ENCODE data around the gene TXN. TPM values are rescaled to one million over a fixed set of nuclear protein-coding genes. Genes with fewer than 3 reads are reported as not detected.
"Not testable (repeated sequence)": the region's sequence is repeated elsewhere in the genome, so short reads cannot be mapped to it uniquely, and the experiment has no call there.

TXN gene
- total RNA-seq, 2 donors from 2014 or later, result 498 to 600 TPM

DNA sequence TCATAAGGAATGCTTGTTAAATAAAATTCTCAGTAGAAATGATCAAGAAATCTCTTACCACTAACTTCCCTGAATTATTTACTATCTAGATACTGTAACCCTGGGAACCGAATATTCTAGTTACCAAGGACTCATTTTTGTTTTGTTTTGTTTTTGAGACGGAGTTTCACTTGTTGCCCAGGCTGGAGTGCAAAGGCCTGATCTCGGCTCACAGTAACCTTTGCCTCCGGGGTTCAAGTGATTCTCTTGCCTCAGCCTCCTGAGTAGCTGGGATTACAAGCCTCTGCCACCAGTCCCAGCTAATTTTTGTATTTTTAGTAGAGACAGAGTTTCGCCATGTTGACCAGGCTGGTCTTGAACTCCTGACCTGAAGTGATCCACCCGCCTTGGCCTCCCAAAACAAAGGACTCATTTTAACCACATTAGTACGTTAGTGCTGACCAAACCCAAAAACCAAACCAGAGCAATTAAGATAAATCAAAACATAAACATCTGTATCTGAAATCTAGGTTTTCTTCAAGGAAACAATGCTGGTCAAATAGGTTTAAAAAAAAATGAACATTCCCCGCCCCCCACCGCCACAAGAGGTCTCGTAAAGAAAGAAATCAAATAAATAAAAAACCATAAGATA, 3.7 kb downstream of the TXN start:
- Histone ChIP-seq H3K9me3 (no peaks in the 10 kb centered on the region), H3K27me3 (no peaks in the 10 kb centered on the region), H3K27ac (no peak overlapping the region), H3K9ac (ENCODE audit: low read depth in 2 of 2, low read length in 2 of 2) (no peak overlapping the region), H3K36me3 (no peaks in the 10 kb centered on the region), H3K4me3 (no peak overlapping the region), H3K4me1 (peaks cover under 1% of the 10 kb centered on the region)
- intact Hi-C loops (cut with DNase I), result no loop called here
- DNase-seq, result no peak
- TF ChIP-seq CTCF (IDR thresholded peaks at IDR 0.05), result no peak

DNA sequence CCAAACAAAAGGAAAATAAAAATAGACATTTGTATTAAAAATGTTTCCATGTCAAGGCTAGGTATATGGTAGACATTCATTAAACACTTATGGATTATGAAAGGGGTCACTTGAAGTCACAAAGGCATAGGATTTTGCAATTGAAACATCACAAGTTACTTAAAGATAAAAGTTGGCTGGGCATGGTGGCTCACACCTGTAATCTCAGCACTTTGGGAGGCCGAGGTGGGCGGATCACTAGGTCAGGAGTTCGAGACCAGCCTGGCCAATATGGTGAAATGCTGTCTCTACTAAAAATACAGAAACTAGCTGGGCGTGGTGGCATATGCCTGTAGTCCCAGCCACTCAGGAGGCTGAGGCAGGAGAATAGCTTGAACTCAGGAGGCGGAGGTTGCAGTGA, 4.5 kb downstream of the TXN start:
- H3K4me1 ChIP-seq; DNase-seq; H3K9ac ChIP-seq (ENCODE audit: low read depth in 2 of 2, low read length in 2 of 2); H3K27ac ChIP-seq; H3K36me3 ChIP-seq; H3K27me3 ChIP-seq; H3K9me3 ChIP-seq; intact Hi-C loops (cut with DNase I); H3K4me3 ChIP-seq: not testable (repeated sequence)

DNA sequence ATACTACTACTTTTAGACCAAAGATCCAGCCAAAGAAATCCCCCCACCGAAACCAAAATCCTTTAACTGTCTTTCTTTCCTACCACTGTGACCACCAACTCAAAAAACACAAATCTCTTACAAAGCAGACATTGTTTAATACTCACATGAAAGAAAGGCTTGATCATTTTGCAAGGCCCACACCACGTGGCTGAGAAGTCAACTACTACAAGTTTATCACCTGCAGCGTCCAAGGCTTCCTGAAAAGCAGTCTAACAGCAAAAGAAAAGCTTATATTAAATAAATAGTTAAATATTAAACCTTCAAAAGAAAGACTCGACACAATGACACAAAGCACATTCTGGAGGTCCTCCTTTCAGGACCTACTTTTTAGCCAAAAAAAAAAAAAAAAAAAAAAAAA, 5.1 kb downstream of the TXN start:
- TF ChIP-seq CTCF (IDR thresholded peaks at IDR 0.05), result no peak
- no peaks in the 10 kb centered on the region for H3K27me3 ChIP-seq
- intact Hi-C loops (cut with DNase I), result no loop called here
- H3K9ac ChIP-seq (ENCODE audit: low read depth in 2 of 2, low read length in 2 of 2), result no peak overlapping the region
- H3K9me3 ChIP-seq, result no peaks in the 10 kb centered on the region
- no peak overlapping the region for H3K4me3 ChIP-seq
- H3K27ac ChIP-seq, result no peak overlapping the region
- H3K36me3 ChIP-seq, result no peaks in the 10 kb centered on the region
- no peak for DNase-seq
- no peaks in the 10 kb centered on the region for H3K4me1 ChIP-seq

GRCh38 chr9:110249603-110250002, 6.7 kb downstream of the TXN start:
- no peak overlapping the region for H3K4me3 ChIP-seq
- no peak overlapping the region for H3K9ac ChIP-seq (ENCODE audit: low read depth in 2 of 2, low read length in 2 of 2)
- no peaks in the 10 kb centered on the region for H3K4me1 ChIP-seq
- TF ChIP-seq CTCF (IDR thresholded peaks at IDR 0.05), result no peak
- H3K27me3 ChIP-seq, result no peaks in the 10 kb centered on the region
- intact Hi-C loops (cut with DNase I), result no loop called here
- DNase-seq, result no peak
- no peaks in the 10 kb centered on the region for H3K36me3 ChIP-seq
- H3K9me3 ChIP-seq, result no peaks in the 10 kb centered on the region
- H3K27ac ChIP-seq, result no peak overlapping the region

DNA sequence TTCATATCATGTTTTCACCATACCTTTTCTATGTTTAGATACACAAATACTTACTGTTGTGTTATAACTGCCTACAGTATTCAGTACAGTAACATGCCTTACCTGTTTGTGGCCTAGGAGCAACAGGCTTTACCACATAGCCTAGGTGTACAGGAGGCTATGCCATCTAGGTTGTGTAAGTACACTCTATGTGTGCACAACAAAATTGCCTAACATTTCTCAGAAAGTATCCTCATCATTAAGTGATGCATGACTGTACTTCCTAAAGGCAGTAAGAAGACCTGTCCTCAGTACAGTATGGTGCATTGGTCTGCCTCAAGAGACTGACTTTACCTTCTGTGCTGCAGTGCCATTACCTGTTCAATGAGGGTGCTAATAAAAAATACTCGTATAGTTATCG, 7.9 kb downstream of the TXN start:
- intact Hi-C loops (cut with DNase I), result no loop called here
- Histone ChIP-seq H3K36me3 (no peaks in the 10 kb centered on the region), H3K27ac (no peak overlapping the region), H3K9me3 (no peaks in the 10 kb centered on the region), H3K4me1 (no peaks in the 10 kb centered on the region), H3K27me3 (no peaks in the 10 kb centered on the region), H3K9ac (ENCODE audit: low read depth in 2 of 2, low read length in 2 of 2) (no peak overlapping the region), H3K4me3 (no peak overlapping the region)
- DNase-seq, result no peak
- no peak for TF ChIP-seq CTCF (IDR thresholded peaks at IDR 0.05)

- no peak overlapping the region for H3K9ac ChIP-seq (ENCODE audit: low read depth in 2 of 2, low read length in 2 of 2)
- H3K4me3 ChIP-seq, result no peak overlapping the region
- H3K27ac ChIP-seq, result no peak overlapping the region
- no peak for DNase-seq
- no peaks in the 10 kb centered on the region for H3K4me1 ChIP-seq
- H3K36me3 ChIP-seq, result no peaks in the 10 kb centered on the region
- intact Hi-C loops (cut with DNase I), result no loop called here
- no peak for TF ChIP-seq CTCF (IDR thresholded peaks at IDR 0.05)
- H3K27me3 ChIP-seq, result no peaks in the 10 kb centered on the region
- no peaks in the 10 kb centered on the region for H3K9me3 ChIP-seq
Measured at GRCh38 chr9:110246214-110246613, 10.1 kb downstream of the TXN start.
